HEK293 (cell line): Measurements from ENCODE around the gene PCDH9.

Source experiments
- CTCF ChIA-PET: fragments of 350-600 bp; formaldehyde crosslinking; extraction: SDS; loops from one replicate; lab custom pipeline; 2021; ENCODE audit warnings: antibody characterized with exemption; lab: Yijun Ruan, JAX
- POLR2A ChIA-PET: fragments of 300-600 bp; formaldehyde crosslinking; extraction: SDS; loops from one replicate; lab custom pipeline; 2020; ENCODE audit warnings: antibody characterized with exemption, inconsistent platforms; lab: Yijun Ruan, JAX
- H3K27ac ChIP-seq: fragments of 200-500 bp; sonication (Bioruptor generic); 2 replicates; pipeline ENCODE4 v1.5.1; 2014; ENCODE audit warnings: low read depth, low read length, control low read depth, inconsistent platforms; ENCODE audit errors: extremely low read depth
- H3K36me3 ChIP-seq, 2 experiments: fragments of 200-500 bp in 1 of 2; sonication (Bioruptor generic) in 1 of 2; 1 replicate in 1 of 2; 2 replicates in 1 of 2; pipeline ENCODE4 v1.5.1; 2014 to 2017; ENCODE audit warnings: inconsistent platforms in 2 of 2, low read length in 2 of 2; ENCODE audit not compliant: control insufficient read depth in 2 of 2, insufficient read depth in 1 of 2
- H3K4me1 ChIP-seq: fragments of 200-500 bp; sonication (Bioruptor generic); 2 replicates; pipeline ENCODE4 v1.5.1; 2014; ENCODE audit warnings: mild to moderate bottlenecking, low read length, inconsistent platforms; ENCODE audit not compliant: control insufficient read depth, insufficient read depth
- H3K4me3 ChIP-seq: 2 replicates; pipeline ENCODE4 v1.5.1; 2011; ENCODE audit warnings: low read depth, mild to moderate bottlenecking, control low read depth, low read length, moderate library complexity
- H3K9me3 ChIP-seq: fragments of 200-500 bp; sonication (Bioruptor generic); 2 replicates; pipeline ENCODE4 v1.5.1; 2014; ENCODE audit warnings: low read depth, low read length, inconsistent platforms; ENCODE audit not compliant: control insufficient read depth, insufficient read depth
- GFI1B ChIP-seq: fragments of 450-650 bp; formaldehyde crosslinking; IDR thresholded peaks from 2 replicates; pipeline ENCODE4 v1.5.1; 2016; ENCODE audit warnings: missing biosample characterization, missing genetic modification characterization
- MZF1 ChIP-seq: fragments of 450-650 bp; formaldehyde crosslinking; IDR thresholded peaks from 2 replicates; pipeline ENCODE4 v1.5.1; 2017; ENCODE audit warnings: missing biosample characterization, missing genetic modification characterization, borderline replicate concordance
- REPIN1 ChIP-seq: fragments of 450-650 bp; formaldehyde crosslinking; IDR thresholded peaks from 2 replicates; pipeline ENCODE4 v1.5.1; 2017; ENCODE audit warnings: missing biosample characterization, missing genetic modification characterization, low read depth
- SP3 ChIP-seq: fragments of 450-650 bp; formaldehyde crosslinking; IDR thresholded peaks from 2 replicates; pipeline ENCODE4 v1.5.1; 2016; ENCODE audit warnings: missing biosample characterization, missing genetic modification characterization
- TRIM28 ChIP-seq: IDR thresholded peaks from 2 replicates; pipeline ENCODE4 v1.6.1; 2011; ENCODE audit warnings: low read length, control low read depth, borderline replicate concordance
- YY2 ChIP-seq: fragments of 450-650 bp; formaldehyde crosslinking; IDR thresholded peaks from 2 replicates; pipeline ENCODE4 v1.5.1; 2016; ENCODE audit warnings: missing biosample characterization, missing genetic modification characterization
- ZBTB7A ChIP-seq: fragments of 450-650 bp; formaldehyde crosslinking; IDR thresholded peaks from 2 replicates; pipeline ENCODE4 v1.5.1; 2016; ENCODE audit warnings: low read depth, missing biosample characterization, missing genetic modification characterization
- ZFP37 ChIP-seq: fragments of 450-650 bp; formaldehyde crosslinking; IDR thresholded peaks from 2 replicates; pipeline ENCODE4 v1.5.1; 2016; ENCODE audit warnings: missing biosample characterization, missing genetic modification characterization
- ZIC2 ChIP-seq: fragments of 450-650 bp; formaldehyde crosslinking; IDR thresholded peaks from 2 replicates; pipeline ENCODE4 v1.5.1; 2016; ENCODE audit warnings: missing biosample characterization, missing genetic modification characterization
- ZNF112 ChIP-seq: fragments of 450-650 bp; formaldehyde crosslinking; IDR thresholded peaks from 2 replicates; pipeline ENCODE4 v1.5.0; 2017; ENCODE audit warnings: missing biosample characterization, missing genetic modification characterization
- ZNF2 ChIP-seq: fragments of 450-650 bp; formaldehyde crosslinking; IDR thresholded peaks from 2 replicates; pipeline ENCODE4 v1.5.1; 2016; ENCODE audit warnings: missing biosample characterization, missing genetic modification characterization
- ZNF292 ChIP-seq: fragments of 450-650 bp; formaldehyde crosslinking; IDR thresholded peaks from 2 replicates; pipeline ENCODE4 v1.5.1; 2016; ENCODE audit warnings: low read depth, missing biosample characterization, missing genetic modification characterization, borderline replicate concordance
- ZNF501 ChIP-seq: fragments of 450-650 bp; formaldehyde crosslinking; IDR thresholded peaks from 2 replicates; pipeline ENCODE4 v1.5.1; 2016; ENCODE audit warnings: missing biosample characterization, missing genetic modification characterization
- ZNF510 ChIP-seq: fragments of 450-650 bp; formaldehyde crosslinking; IDR thresholded peaks from 2 replicates; pipeline ENCODE4 v1.5.1; 2018; ENCODE audit warnings: mild to moderate bottlenecking, missing genetic modification characterization, missing biosample characterization; ENCODE audit not compliant: insufficient replicate concordance
- ZNF629 ChIP-seq: fragments of 450-650 bp; formaldehyde crosslinking; IDR thresholded peaks from 2 replicates; pipeline ENCODE4 v1.5.1; 2017; ENCODE audit warnings: missing biosample characterization, missing genetic modification characterization
- ZNF791 ChIP-seq: fragments of 450-650 bp; formaldehyde crosslinking; IDR thresholded peaks from 2 replicates; pipeline ENCODE4 v1.5.1; 2016; ENCODE audit warnings: missing biosample characterization, missing genetic modification characterization
- TF ChIP-seq, protein P1 (sequence below): fragments of 450-650 bp; formaldehyde crosslinking; IDR thresholded peaks from 2 replicates; pipeline ENCODE4 v1.5.1; 2016; ENCODE audit warnings: missing biosample characterization, missing genetic modification characterization
- TF ChIP-seq, protein P2 (sequence below): fragments of 450-650 bp; formaldehyde crosslinking; IDR thresholded peaks from 2 replicates; pipeline ENCODE4 v1.5.1; 2017; ENCODE audit warnings: missing biosample characterization, missing genetic modification characterization
- TF ChIP-seq, protein P3 (sequence below): fragments of 450-650 bp; IDR thresholded peaks from 2 replicates; pipeline ENCODE4 v1.5.1; 2018; ENCODE audit warnings: missing biosample characterization, missing genetic modification characterization
- TF ChIP-seq, protein P4 (sequence below): fragments of 450-650 bp; formaldehyde crosslinking; IDR thresholded peaks from 2 replicates; pipeline ENCODE4 v1.5.1; 2017; ENCODE audit warnings: missing biosample characterization, missing genetic modification characterization

PCDH9 gene

DNA sequence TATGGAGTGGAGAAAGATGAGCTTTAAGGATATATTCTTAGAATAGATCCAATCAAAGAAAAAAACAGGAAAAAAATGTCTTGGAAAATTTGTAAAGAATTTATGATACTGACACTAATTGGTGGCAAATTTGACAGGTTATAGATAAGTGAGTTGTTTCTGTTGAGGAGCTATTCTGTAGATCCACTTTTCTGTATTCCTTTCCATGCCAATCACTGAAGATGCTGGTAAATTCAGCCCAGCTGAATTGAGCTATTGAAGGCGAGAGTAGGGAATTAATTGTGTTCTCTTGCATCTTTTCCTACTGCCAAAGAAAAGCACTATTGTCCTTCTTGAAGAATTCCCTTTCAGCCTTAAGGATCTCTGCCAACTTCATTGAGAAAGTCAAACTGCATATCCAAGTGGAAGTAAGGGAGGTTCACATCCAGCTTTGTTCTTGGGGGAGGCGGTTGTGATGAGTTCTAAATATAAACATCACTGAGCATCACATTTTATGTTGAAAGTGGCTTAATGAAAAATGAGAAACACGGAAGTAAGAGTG is 113.1 kb downstream of the PCDH9 start:
- CTCF ChIA-PET: interaction anchor here (0.9 kb wide), 1 partner anchor 44 kb away, joined by 3 read pairs; no protein-coding TSS in a partner anchor
- TF ChIP-seq ZNF292 (tag by site-specific recombination) (no peak), ZIC2 (tag by site-specific recombination) (no peak), GFI1B (tag by site-specific recombination) (no peak)
- TF ChIP-seq, protein P1, sequence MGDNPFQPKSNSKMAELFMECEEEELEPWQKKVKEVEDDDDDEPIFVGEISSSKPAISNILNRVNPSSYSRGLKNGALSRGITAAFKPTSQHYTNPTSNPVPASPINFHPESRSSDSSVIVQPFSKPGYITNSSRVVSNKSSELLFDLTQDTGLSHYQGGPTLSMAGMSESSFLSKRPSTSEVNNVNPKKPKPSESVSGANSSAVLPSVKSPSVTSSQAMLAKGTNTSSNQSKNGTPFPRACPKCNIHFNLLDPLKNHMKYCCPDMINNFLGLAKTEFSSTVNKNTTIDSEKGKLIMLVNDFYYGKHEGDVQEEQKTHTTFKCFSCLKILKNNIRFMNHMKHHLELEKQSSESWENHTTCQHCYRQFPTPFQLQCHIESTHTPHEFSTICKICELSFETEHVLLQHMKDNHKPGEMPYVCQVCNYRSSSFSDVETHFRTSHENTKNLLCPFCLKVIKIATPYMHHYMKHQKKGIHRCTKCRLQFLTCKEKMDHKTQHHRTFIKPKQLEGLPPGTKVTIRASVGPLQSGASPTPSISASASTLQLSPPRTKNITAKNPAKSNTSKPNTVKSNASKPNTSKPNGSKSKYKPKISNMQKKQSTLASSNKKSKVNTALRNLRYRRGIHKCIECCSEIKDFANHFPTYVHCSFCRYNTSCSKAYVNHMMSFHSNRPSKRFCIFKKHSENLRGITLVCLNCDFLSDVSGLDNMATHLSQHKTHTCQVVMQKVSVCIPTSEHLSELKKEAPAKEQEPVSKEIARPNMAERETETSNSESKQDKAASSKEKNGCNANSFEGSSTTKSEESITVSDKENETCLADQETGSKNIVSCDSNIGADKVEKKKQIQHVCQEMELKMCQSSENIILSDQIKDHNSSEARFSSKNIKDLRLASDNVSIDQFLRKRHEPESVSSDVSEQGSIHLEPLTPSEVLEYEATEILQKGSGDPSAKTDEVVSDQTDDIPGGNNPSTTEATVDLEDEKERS (tag by site-specific recombination): no peak
- POLR2A ChIA-PET: no interaction called here

DNA sequence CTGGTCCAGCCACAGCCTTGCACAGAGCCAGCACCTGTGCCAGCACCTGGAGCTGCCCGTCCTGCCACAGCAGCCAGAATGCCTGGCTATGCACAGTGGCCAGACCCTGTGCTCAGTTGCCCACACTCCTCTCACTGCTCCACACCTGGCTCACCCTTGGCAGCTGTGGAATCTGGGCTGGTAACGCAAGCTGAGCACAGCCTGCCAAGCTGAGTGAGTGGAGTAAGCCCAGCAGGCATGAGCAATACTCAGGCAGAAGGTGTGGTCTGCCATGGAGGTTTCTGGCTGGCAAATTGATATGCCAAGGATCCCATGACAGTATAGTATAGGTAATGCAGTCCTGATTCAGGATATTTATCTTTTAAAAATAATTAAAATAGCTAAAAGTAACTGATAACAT is 122.2 kb downstream of the PCDH9 start:
- ChIA-PET POLR2A (no interaction called here), CTCF (no interaction called here)
- Histone ChIP-seq H3K36me3 (no peaks in the 10 kb centered on the region), H3K9me3 (no peaks in the 10 kb centered on the region), H3K27ac (no peak overlapping the region), H3K4me1 (no peaks in the 10 kb centered on the region), H3K4me3 (no peak overlapping the region)
- TF ChIP-seq ZFP37 (tag by site-specific recombination) (no peak), TRIM28 (peak; percentile 4; the same call in 1 of the 2 replicates)

More for the DNA sequence above, 113.1 kb downstream of the PCDH9 start:
- Histone ChIP-seq H3K27ac (no peak overlapping the region), H3K4me3 (no peak overlapping the region), H3K4me1 (no peaks in the 10 kb centered on the region), H3K36me3 (no peaks in the 10 kb centered on the region), H3K9me3 (no peaks in the 10 kb centered on the region)

DNA sequence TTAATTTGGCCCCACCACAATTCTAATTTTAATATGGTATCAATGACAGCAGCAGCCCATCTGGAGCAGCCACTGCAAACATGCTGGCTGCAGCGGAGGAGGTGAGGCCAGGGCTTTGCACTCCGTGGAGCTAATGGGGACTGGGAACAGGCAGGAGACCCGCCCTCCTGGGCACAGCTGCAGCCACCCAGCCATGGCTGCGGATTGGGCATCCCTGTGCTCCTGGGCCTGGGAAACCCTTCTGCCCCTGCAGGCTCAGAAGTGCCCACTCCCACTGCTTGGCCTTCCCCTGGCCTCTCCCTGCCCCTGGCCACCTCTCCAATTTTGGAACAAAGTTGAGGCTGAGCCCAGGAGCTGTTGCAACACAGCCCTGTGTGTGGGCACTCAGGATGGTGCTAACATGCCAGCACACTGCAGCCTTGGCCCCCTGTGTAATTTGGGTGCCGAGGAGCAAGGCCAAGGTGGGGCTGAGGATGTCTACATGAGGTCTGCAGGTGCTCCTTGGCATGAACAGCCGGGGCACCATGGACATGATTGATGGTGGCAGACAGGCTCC is 123.6 kb downstream of the PCDH9 start:
- H3K36me3 ChIP-seq: no peaks in the 10 kb centered on the region
- no peaks in the 10 kb centered on the region for H3K9me3 ChIP-seq
- H3K4me3 ChIP-seq: no peak overlapping the region
- ChIA-PET CTCF (no interaction called here), POLR2A (no interaction called here)
- TF ChIP-seq REPIN1 (tag by site-specific recombination): no peak
- no peak for TF ChIP-seq MZF1 (tag by site-specific recombination)
- no peak for TF ChIP-seq ZNF2 (tag by site-specific recombination)
- TF ChIP-seq ZBTB7A (tag by site-specific recombination): no peak
- TF ChIP-seq YY2 (tag by site-specific recombination): no peak
- TF ChIP-seq SP3: no peak
- no peak for TF ChIP-seq ZNF629
- TF ChIP-seq, protein P2, sequence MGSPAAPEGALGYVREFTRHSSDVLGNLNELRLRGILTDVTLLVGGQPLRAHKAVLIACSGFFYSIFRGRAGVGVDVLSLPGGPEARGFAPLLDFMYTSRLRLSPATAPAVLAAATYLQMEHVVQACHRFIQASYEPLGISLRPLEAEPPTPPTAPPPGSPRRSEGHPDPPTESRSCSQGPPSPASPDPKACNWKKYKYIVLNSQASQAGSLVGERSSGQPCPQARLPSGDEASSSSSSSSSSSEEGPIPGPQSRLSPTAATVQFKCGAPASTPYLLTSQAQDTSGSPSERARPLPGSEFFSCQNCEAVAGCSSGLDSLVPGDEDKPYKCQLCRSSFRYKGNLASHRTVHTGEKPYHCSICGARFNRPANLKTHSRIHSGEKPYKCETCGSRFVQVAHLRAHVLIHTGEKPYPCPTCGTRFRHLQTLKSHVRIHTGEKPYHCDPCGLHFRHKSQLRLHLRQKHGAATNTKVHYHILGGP: no peak
- TF ChIP-seq, protein P1 (tag by site-specific recombination): no peak
- TF ChIP-seq ZNF791 (tag by site-specific recombination): no peak
- TF ChIP-seq, protein P3, sequence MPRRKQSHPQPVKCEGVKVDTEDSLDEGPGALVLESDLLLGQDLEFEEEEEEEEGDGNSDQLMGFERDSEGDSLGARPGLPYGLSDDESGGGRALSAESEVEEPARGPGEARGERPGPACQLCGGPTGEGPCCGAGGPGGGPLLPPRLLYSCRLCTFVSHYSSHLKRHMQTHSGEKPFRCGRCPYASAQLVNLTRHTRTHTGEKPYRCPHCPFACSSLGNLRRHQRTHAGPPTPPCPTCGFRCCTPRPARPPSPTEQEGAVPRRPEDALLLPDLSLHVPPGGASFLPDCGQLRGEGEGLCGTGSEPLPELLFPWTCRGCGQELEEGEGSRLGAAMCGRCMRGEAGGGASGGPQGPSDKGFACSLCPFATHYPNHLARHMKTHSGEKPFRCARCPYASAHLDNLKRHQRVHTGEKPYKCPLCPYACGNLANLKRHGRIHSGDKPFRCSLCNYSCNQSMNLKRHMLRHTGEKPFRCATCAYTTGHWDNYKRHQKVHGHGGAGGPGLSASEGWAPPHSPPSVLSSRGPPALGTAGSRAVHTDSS (tag by site-specific recombination): no peak
- TF ChIP-seq ZNF112: no peak
- TF ChIP-seq, protein P4, sequence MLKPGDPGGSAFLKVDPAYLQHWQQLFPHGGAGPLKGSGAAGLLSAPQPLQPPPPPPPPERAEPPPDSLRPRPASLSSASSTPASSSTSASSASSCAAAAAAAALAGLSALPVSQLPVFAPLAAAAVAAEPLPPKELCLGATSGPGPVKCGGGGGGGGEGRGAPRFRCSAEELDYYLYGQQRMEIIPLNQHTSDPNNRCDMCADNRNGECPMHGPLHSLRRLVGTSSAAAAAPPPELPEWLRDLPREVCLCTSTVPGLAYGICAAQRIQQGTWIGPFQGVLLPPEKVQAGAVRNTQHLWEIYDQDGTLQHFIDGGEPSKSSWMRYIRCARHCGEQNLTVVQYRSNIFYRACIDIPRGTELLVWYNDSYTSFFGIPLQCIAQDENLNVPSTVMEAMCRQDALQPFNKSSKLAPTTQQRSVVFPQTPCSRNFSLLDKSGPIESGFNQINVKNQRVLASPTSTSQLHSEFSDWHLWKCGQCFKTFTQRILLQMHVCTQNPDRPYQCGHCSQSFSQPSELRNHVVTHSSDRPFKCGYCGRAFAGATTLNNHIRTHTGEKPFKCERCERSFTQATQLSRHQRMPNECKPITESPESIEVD (tag by site-specific recombination): no peak
- no peak for TF ChIP-seq ZNF501 (tag by site-specific recombination)
- no peak for TF ChIP-seq ZNF510 (tag by site-specific recombination)
- TF ChIP-seq, all 188 proteins: peak for 0
- Histone ChIP-seq H3K4me1 (no peaks in the 10 kb centered on the region), H3K27ac (no peak overlapping the region)
